Measurements from ENCODE around the gene KCNIP4.
"Not testable (repeated sequence)": the region's sequence is repeated elsewhere in the genome, so short reads cannot be mapped to it uniquely, and the experiment has no call there.

KCNIP4 gene

GRCh38 chr4:21948347-21949072 is at the start of gene KCNIP4:
Gene KCNIP4 (minus strand): TSS chr4:21948772.
- peak; percentile 2 for DNase-seq (ENCODE audit: low read depth)

- DNase-seq (ENCODE audit: low read depth): not testable (repeated sequence)
Measured at GRCh38 chr4:21996618-21997017, 48.0 kb upstream of the KCNIP4 start.

GRCh38 chr4:21992330-21992729 is 43.8 kb upstream of the KCNIP4 start:
- no peak for DNase-seq (ENCODE audit: low read depth)

GRCh38 chr4:21991562-21991961 is 43.0 kb upstream of the KCNIP4 start:
- no peak for DNase-seq (ENCODE audit: low read depth)

GRCh38 chr4:21991050-21991449 is 42.5 kb upstream of the KCNIP4 start:
- DNase-seq (ENCODE audit: low read depth): no peak

GRCh38 chr4:21989351-21989750 is 40.8 kb upstream of the KCNIP4 start:
- no peak for DNase-seq (ENCODE audit: low read depth)

- DNase-seq (ENCODE audit: low read depth): no peak
Measured at GRCh38 chr4:21986307-21986706, 37.7 kb upstream of the KCNIP4 start.

GRCh38 chr4:21982087-21982486 is 33.5 kb upstream of the KCNIP4 start:
- DNase-seq (ENCODE audit: low read depth): no peak

GRCh38 chr4:21979196-21979595 is 30.6 kb upstream of the KCNIP4 start:
- DNase-seq (ENCODE audit: low read depth): no peak

- no peak for DNase-seq (ENCODE audit: low read depth)
Measured at GRCh38 chr4:21976166-21976565, 27.6 kb upstream of the KCNIP4 start.

GRCh38 chr4:21973850-21974249 is 25.3 kb upstream of the KCNIP4 start:
- DNase-seq (ENCODE audit: low read depth): no peak

- no peak for DNase-seq (ENCODE audit: low read depth)
Measured at GRCh38 chr4:21964762-21965319, 16.3 kb upstream of the KCNIP4 start.

GRCh38 chr4:21962691-21963090 is 14.1 kb upstream of the KCNIP4 start:
- no peak for DNase-seq (ENCODE audit: low read depth)

- DNase-seq (ENCODE audit: low read depth): no peak
Measured at GRCh38 chr4:21960793-21961192, 12.2 kb upstream of the KCNIP4 start.

GRCh38 chr4:21954916-21955315 is 6.3 kb upstream of the KCNIP4 start:
- DNase-seq (ENCODE audit: low read depth): no peak

- no peak for DNase-seq (ENCODE audit: low read depth)
Measured at GRCh38 chr4:21953653-21954052, 5.1 kb upstream of the KCNIP4 start.

GRCh38 chr4:21952549-21952948 is 4.0 kb upstream of the KCNIP4 start:
- DNase-seq (ENCODE audit: low read depth): no peak

- no peak for DNase-seq (ENCODE audit: low read depth)
Measured at GRCh38 chr4:21949073-21949457, 493 bp upstream of the KCNIP4 start.

GRCh38 chr4:21947791-21948346 is 703 bp downstream of the KCNIP4 start:
- DNase-seq (ENCODE audit: low read depth): no peak

- no peak for DNase-seq (ENCODE audit: low read depth)
Measured at GRCh38 chr4:21946858-21947257, 1.7 kb downstream of the KCNIP4 start.

GRCh38 chr4:21921526-21922180 is 26.9 kb downstream of the KCNIP4 start:
- no peak for DNase-seq (ENCODE audit: low read depth)

GRCh38 chr4:21915761-21916160 is 32.8 kb downstream of the KCNIP4 start:
- DNase-seq (ENCODE audit: low read depth): no peak

- DNase-seq (ENCODE audit: low read depth): no peak
Measured at GRCh38 chr4:21901831-21902230, 46.7 kb downstream of the KCNIP4 start.
